ENCODE data around the gene CEBPG.

GRCh38 chr19:33334271-33334670 lies 39.2 kb upstream of the CEBPG start:
- TF ChIP-seq CTCF (IDR thresholded peaks at IDR 0.05; ENCODE audit: low read depth, low read length) (no peak), MAX (IDR thresholded peaks at IDR 0.05; ENCODE audit: low read depth, low read length) (no peak), POLR2A (IDR thresholded peaks at IDR 0.05; ENCODE audit: extremely low read depth, insufficient read length) (no peak)
